Measurements from ENCODE around the gene CXCL14.

Gene CXCL14, protein sequence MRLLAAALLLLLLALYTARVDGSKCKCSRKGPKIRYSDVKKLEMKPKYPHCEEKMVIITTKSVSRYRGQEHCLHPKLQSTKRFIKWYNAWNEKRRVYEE

GRCh38 chr5:135578685-135579341 is at the start of gene CXCL14:
Gene CXCL14 (minus strand): TSS chr5:135578991. CDS start chr5:135578778, 213 bp downstream.
- DNase-seq, result peak; percentile 79

- DNase-seq, result no peak
Measured at GRCh38 chr5:135626636-135627035, 47.8 kb upstream of the CXCL14 start.

DNA sequence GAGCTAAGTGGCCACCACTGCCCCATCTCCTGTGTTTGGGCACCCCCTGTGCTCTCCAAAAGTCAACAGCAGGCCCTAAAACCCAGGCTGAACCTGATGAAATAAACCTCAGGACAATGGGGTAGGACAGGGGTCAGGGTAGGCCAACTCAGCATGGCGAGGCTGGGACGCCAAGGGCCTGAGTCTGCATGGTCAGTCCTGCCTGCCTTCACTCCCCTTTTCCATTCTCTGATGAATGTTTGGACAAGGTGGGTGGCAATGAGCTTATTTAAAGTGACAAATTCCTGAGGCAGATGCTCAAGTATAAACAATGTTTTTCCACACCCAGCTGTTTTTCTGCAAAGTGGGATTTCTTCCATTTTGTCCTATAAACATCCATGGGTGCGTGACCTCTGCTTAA is 47.2 kb upstream of the CXCL14 start:
- no peak for DNase-seq

DNA sequence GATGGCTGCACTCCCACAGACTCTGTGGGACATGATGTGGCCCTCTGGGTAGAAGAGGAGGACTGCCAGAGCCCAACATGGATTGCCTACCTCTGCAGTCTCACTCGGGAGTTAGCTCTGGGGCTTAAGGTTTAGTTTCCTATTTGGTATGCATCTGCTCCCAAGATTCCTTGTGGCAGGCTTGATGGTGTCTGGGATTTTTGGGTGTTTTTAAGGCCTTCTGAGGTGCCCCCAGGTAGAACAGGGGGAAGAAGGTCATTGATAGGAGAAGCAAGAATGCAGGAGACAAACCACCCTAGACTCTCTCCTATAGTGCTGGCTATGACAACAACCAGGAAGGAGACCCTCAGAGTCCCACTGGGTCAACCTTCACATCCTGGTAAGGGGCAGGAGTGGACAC is 46.7 kb upstream of the CXCL14 start:
- no peak for DNase-seq

GRCh38 chr5:135625061-135625460 is 46.3 kb upstream of the CXCL14 start:
- DNase-seq, result no peak

DNA sequence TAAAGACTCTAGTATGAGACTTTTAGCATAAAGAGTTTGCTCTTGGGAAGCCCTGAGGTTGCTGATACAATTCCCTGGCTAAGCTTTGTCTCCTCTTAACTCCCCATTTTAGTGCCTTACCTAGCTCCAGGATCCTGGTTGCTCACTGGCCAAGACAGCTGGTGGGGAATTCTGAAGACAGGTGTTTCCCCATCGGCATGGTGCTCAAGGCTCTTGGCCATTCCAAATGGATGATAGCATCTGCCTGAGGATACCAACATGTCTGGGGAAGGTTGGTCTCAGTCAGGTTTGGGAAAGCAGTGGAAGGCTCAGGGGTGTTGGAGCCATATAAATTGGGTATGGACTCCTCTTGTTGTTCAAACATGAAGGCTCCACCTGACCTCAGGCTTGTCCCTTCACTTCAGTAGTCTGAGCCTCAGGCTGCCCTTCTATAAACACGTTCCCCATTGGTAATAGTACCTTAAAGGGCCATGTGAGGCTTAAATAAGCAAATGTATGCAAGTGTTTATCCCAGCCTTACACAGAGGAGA is 44.5 kb upstream of the CXCL14 start:
- no peak for DNase-seq

DNA sequence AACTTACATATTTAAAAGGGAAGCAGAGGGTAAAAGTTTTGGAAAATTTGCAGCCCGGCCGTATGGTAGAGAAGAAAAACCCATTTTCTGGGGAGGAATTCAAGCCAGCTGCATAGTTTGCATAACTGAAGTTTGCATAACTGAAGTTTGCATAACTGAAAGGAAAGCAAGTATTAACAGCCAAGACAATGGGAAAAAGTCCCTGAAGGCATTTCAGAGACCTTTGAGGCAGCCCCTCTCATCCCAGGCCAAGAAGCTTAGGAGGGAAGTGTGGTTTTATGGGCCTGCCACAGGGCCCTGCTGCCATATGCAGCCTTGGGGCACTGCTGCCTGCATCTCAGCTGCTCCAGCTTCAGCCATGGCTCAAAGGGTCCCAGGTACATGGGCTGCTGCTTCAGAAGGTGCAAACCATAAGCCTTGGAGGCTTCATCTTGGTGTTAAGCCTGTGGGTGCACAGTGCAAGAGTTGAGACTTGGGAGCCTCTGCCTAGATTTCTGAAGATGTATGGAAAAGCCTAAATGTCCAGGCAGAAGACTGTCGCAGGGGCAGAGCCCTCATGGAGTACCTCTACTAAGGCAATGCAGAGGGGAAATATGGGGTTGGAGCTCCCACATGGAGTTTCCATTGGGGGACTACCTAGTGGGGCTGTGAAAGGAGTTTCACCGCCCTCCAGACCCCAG is 36.9 kb upstream of the CXCL14 start:
- DNase-seq, result no peak

- DNase-seq, result no peak
Measured at GRCh38 chr5:135615171-135615570, 36.4 kb upstream of the CXCL14 start.

DNA sequence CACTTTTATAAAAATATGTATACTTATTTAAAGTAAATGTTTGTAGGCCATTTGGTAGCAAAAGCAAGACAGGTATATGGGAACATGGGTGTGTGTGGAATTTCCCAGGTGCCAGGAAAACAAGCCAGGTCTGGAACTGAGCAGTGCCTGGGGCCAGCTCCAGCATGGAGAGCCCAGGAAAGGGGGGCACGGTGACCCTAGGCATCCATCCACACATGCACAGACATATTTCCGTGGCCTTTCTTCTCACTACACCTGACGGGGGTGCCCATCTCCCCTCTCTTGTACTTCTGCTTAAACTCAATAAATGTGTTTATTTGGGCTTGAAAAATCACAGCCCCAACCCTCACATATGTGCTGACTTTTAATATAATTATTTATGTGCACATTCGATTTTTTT is 31.2 kb upstream of the CXCL14 start:
- DNase-seq, result no peak

DNA sequence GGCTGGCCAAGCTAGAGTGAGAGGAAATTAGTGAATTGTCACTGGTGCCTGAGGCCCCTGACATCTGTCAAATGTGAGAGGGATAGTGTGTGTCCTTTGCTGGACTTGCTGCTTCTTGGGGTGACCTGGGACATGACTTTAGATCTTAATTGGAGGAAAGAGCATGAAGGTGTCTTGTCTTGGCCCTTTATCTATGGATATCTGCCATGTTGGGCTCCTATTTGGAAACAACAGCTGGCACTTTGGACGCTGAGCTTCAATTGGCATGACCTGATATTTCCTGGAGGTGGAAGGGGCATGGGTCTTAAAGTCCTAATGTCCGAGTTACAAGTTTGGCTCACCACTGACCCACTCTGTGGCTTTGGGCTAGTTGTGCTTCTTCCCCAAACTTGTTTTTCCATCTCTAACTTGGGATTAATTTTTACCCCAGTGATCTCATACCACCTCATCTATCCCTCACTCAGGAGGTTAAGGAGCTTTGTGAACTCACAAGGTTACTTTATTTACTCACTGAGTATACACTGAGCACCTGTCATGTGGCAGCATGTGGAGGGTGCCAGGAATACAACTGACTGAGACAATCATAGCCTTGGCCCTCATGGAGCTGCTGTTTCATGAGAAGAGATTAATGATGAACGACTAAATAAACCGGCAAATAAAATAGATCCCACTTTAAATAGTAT is 30.1 kb upstream of the CXCL14 start:
- DNase-seq, result no peak

- no peak for DNase-seq
Measured at GRCh38 chr5:135608361-135608760, 29.6 kb upstream of the CXCL14 start.

GRCh38 chr5:135606431-135606830 is 27.6 kb upstream of the CXCL14 start:
- no peak for DNase-seq

- no peak for DNase-seq
Measured at GRCh38 chr5:135605221-135605620, 26.4 kb upstream of the CXCL14 start.

GRCh38 chr5:135604056-135604455 is 25.3 kb upstream of the CXCL14 start:
- peak; percentile 25 for DNase-seq

DNA sequence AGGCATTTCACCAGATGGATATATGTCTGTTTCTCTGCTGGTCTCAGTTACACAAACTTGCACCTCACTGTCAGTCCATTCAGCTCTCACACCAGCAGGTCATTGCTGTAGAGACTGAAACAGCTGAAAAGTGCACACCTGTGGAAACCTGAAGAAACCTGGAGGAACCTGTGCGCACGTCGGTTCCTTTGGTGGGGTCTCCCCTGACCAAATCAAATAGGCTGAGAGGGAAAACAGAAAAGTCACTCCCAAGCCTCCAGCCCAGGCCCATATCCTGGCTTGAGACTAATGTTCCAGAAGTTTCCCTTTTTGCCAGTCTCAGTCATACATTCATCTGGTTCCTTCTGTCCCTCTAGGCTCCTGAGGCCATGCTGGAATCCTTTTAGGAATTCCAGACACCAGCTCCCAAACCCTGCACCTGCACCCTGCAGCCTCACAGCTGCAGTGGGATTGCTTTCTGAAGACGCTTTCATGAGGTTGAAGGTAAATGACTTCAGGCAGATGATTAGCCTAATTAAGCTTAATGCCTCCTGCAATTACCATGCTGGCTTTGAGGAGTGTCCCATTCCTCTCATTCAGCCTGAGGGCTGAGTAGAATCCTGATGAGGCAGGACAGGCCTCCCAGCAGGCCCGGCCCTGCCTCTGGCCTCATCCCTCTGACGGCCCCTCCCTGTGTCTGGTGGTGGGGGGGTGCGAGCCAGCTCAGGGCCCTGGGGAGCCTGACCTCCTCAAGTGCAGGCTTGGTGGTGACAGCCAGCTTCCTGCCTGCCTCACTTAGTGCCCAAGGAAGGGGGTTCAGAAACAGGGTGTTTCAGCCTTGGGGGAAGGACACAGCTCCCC is 24.3 kb upstream of the CXCL14 start:
- DNase-seq, result peak; percentile 82

DNA sequence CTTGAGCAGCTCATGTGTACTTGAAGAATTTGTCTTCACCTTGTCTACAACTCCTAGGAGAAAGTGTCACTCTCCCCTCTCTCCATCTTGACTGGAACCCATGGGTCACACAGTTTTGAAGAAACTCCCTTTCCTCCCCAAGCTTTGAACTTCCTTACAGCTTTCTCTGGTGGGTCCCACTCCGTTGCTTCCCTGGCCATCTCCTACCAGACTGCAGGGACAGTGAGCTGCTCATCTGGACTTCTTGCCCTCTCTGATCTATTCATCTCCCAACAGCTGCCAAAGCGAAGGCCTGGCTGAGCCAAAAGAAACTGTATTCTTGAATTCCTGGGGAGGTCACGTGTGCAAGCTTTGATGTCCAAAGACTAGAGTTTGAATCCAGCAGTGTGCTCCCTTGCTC is 22.7 kb upstream of the CXCL14 start:
- DNase-seq, result no peak

- DNase-seq, result no peak
Measured at GRCh38 chr5:135600971-135601381, 22.2 kb upstream of the CXCL14 start.

DNA sequence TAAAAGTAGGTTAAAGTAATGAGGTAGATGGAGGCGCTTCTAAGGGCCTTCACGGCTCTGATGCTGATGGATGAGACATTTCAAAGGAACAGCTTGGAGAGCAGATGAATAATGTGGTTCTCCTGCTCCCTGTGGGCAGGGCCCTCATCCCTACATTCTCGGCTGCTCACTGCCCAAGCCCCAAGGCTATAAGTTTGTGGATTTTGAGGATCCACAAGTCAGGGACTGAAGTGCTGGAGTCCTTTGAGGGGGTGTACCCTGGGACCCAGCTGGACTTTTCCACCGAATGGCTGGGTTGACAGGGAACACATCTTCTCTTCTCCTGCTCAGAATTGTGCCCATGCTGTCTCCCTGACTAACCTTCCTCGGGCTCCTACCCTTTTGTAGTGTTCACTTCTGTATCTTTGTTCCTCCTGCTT is 21.4 kb upstream of the CXCL14 start:
- DNase-seq, result no peak

GRCh38 chr5:135599421-135600151 is 20.8 kb upstream of the CXCL14 start:
- no peak for DNase-seq

- no peak for DNase-seq
Measured at GRCh38 chr5:135598691-135599395, 20.1 kb upstream of the CXCL14 start.

DNA sequence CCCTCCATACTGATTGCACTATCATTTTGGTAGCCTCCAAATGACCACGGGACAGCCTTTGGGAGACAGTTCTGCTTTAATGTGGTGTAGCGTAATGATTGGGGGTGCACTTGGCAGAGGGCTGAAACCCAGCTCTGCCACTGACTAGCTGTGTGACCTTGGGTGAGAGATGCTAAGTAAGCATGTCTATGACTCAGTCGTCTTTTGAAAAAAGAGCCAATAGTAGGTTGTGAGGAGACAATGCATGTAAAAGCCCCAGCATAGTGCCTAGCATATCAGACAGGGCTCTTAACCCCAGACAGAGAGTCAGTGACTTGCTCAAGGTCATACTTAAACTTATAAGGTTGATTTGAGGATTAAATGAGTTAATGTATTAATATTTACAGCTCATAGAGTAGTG is 18.0 kb upstream of the CXCL14 start:
- no peak for DNase-seq
